ENCODE results near the gene SLC8A3.

DNA sequence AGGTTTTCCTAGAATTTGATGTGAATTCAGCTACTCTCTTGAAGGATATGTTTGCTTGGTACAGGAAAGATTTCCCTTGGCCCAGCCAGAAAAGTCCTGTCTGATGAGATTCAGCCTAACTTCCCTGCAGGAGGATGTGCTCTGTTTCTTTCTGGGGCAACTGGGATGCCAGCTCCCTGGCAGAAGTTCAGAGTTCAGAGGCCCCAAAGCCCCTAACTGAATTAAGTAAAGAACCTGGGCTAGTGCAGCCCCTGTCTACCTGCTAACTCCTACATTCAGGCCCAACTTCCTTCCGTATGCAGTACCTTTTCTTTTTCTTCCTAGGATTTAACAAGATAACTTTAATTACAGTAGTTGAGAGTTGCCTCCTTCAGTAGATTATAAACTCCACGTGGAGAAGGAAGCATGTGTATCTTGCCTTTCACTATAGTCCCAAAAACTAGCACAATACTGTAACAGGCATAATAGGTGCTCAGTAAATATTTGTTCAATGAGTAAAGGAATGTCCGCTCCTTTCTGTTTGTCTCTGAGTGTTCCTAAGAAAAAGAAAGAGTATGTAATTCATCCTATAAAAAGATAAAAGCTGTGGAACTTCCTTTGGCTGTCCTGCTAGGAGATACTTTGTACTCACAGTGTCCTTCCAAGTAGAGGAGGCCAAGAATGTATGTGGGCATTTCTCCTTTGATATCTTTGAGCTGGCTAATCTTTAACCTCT is 141.0 kb downstream of the SLC8A3 start:
- TF ChIP-seq CTCF (IDR thresholded peaks at IDR 0.05) (no peak), POLR2A (IDR thresholded peaks at IDR 0.05) (no peak), POLR2AphosphoS5 (IDR thresholded peaks at IDR 0.05) (no peak)

Measured in gastroesophageal sphincter (tissue), 3 donors.